Epithelial cell of proximal tubule (primary cell): ENCODE data around the gene MAML2. TPM values are rescaled to one million over a fixed set of nuclear protein-coding genes. Genes with fewer than 3 reads are reported as not detected.

Experiments used
- DNase-seq: peaks from one replicate; pipeline ENCODE4 v3.0.0-alpha.2; 2011; ENCODE audit warnings: low read depth
- H3K4me3 ChIP-seq: 2 replicates; pipeline ENCODE4 v1.5.1; 2011; ENCODE audit warnings: low read depth, mild to moderate bottlenecking, low read length
- total RNA-seq: library from RNA; depleted of rRNA; stranded (reverse); fragments of >200 nt; gene quantifications from 2 replicates; pipeline ENCODE4 v1.2.3, GENCODE V29; 2015
- TF ChIP-seq, protein P1 (sequence below): conservative IDR thresholded peaks from 2 replicates; pipeline ENCODE4 v1.5.1; 2012; ENCODE audit warnings: low read depth, mild to moderate bottlenecking, low read length

MAML2 gene
- total RNA-seq, 1 donor from 2014 or later, result 5.1 TPM

DNA sequence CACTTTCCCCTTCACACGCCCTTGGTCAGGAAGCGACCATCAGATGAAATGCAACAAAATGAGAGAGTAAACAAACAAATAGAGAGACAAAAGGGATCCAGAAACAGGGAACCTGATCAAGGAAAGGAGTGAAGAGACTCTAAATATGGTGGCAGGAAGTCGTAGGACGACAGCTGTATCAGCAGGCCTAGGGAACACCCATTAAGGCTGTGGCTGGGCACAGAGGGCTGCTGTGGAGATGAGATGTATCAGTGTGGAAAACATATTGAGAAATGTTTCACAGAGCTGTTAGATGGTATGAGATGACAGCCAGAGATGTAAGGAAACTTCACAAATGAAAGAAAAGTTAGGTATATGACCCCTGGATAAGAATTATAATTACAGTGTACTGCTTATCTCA lies 263.3 kb downstream of the MAML2 start:
- H3K4me3 ChIP-seq, result no peak overlapping the region
- no peak for DNase-seq
- TF ChIP-seq, protein P1, sequence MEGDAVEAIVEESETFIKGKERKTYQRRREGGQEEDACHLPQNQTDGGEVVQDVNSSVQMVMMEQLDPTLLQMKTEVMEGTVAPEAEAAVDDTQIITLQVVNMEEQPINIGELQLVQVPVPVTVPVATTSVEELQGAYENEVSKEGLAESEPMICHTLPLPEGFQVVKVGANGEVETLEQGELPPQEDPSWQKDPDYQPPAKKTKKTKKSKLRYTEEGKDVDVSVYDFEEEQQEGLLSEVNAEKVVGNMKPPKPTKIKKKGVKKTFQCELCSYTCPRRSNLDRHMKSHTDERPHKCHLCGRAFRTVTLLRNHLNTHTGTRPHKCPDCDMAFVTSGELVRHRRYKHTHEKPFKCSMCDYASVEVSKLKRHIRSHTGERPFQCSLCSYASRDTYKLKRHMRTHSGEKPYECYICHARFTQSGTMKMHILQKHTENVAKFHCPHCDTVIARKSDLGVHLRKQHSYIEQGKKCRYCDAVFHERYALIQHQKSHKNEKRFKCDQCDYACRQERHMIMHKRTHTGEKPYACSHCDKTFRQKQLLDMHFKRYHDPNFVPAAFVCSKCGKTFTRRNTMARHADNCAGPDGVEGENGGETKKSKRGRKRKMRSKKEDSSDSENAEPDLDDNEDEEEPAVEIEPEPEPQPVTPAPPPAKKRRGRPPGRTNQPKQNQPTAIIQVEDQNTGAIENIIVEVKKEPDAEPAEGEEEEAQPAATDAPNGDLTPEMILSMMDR, result no peak

DNA sequence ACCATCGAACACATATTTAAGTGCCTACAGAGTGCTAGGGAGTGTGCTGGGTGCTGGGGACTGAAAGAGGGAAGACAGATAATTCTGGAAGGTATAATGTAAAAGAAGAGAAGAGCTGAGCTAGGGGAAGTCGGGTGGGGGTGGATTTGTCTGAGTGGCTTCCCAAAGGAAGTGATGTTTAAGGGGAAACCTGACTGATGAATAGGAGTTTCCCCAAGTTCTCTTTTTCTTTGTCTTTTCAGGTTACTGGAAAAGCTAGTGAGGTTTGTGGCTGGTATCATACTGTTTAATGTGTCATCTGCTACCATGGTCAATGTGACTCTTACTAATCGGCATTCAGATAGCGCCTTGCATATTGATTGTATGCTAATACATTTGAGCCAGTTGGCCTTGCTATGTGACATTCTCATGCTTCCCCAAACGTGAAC lies 267.4 kb downstream of the MAML2 start:
- TF ChIP-seq, protein P1, result no peak
- peak; percentile 86 for DNase-seq
- no peak overlapping the region for H3K4me3 ChIP-seq

DNA sequence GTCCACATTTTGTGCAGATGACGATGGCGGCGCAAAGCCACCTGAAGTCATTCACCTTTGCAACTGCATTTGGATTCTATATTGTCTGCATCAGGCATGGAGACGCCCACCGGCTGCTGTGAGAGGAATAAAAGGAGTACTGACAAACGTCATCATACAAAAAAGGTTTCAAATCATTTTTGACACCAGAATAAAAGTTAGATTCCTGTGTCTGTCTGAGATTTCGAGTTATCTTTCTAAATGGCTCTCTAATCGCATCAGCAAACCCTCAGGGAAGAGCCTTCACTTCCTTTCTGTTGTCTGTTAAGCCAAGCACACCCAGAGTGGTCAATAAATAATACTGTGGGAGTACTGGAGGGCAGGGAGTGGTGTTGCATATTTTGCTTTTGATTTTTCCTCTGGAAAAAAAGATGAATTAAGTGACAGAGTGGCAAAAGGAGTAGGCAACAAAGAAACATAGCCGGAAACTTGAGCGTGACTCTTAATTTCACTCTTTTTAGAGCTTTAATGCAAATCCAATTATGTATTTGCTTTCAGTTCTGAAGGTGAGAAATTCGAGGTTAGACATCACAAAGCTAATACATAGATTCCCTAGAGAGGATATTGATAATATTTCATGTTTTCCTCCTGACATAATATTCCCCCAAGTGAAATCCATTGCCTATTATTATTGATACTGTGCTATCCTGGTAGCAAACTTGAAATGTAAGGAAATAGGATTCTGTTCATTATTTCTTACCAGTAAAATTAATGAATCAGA lies 268.3 kb downstream of the MAML2 start:
- TF ChIP-seq, protein P1, result no peak
- no peak overlapping the region for H3K4me3 ChIP-seq

DNA sequence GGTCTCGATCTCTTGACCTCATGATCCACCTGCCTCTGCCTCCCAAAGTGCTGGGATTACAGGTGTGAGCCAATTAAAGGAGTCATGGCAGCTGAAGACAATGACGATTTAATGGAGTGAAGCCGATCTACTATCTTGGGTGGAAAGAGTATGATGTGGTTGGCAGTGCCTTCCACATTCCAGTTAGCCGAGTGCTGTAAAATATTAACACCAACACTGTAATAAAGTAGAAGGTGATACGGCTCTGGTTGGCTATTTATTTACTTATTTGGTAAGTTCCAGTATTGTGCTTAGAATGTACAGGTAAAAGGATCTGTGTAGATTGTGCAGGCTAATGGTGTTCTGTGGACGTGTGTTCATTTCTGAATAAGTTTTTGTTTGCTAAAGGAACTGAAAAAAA lies 269.5 kb downstream of the MAML2 start:
- H3K4me3 ChIP-seq, result no peak overlapping the region
- peak; percentile 90 for DNase-seq
- TF ChIP-seq, protein P1, result no peak

More for the DNA sequence above, 268.3 kb downstream of the MAML2 start:
- no peak for DNase-seq

DNA sequence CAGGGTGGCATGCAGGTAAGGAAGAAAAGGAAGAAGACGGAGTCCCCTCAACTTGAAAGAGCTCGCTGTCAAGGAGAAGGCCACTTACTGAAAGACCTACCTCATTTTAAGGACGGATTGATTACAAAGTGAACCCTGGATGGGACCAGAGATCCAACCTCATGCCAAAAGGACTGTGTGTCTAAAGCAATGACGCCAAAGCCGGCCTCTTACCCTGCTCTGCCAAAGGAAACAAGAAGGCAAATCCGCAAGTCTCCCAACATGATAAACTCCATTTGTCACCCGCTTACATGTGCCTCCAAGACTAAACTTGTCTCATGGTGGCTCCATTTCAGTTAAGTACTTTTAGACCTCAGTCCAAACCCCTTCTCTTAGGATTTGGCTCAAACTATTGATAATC lies 270.4 kb downstream of the MAML2 start:
- DNase-seq, result no peak
- no peak overlapping the region for H3K4me3 ChIP-seq
- TF ChIP-seq, protein P1, result no peak

DNA sequence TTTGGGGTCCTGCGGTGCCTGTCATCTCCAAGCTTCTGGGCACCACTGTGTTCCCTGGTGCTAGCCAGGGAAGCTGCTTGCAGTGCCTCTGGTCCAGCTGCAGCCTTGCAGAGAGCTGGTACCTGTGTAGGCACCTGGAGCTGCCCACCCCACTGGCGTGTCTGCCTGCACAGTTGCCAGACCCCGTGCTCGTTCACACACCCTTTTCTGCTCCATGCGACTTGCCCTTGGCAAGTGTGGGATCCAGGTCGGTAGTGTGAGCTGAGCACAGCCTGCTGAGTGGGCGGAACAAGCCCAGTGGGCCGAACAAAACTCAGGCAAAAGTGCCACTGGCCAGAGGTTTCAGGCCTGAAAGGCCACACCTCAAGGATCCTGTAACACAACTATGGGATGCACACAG lies 272.5 kb downstream of the MAML2 start:
- DNase-seq, result no peak
- TF ChIP-seq, protein P1, result no peak
- H3K4me3 ChIP-seq, result no peak overlapping the region

DNA sequence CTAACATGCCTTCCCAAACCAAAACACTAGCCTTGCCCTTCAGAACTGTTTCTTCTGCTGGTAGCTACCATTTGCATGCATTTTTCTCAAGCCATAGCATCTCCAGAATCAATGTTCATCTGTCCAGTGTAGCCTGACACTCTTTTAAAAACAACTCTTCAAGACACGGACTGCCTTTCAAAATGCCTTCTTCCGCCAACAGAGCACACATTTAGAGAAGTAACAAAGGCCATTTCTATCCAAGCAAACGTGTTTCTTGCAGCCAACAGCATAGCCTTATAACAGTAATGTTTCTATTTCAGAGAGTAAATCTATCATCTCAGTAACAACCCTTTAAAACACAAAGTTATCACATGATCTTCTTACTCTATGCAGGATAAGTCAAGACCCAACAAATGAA lies 275.8 kb downstream of the MAML2 start:
- DNase-seq, result no peak
- H3K4me3 ChIP-seq, result no peak overlapping the region
- TF ChIP-seq, protein P1, result no peak
